K562 (cell line): ENCODE results near the gene ABCC9. TPM values are rescaled to one million over a fixed set of nuclear protein-coding genes. Genes with fewer than 3 reads are reported as not detected.

Source experiments
- ATAC-seq: fragments of 200-7000 bp; cut with Tn5 transposase; 3 replicates; pipeline ENCODE4 v1.9.1; 2020; ENCODE audit warnings: moderate library complexity
- BruUV-seq: library from RNA; stranded (reverse); fragments of 400-500 nt; replicated peaks from 2 replicates; lab custom pipeline; 2021; lab: Mats Ljungman, UMichigan
- CTCF ChIA-PET: fragments of 300-600 bp; formaldehyde crosslinking; extraction: SDS; loops from one replicate; lab custom pipeline; 2021; ENCODE audit warnings: low intra/inter-chr PET ratio; lab: Yijun Ruan, JAX
- POLR2A ChIA-PET: fragments of 300-600, 350-650 bp; sonication (Branson Sonifier 250); formaldehyde crosslinking; extraction: SDS; loops from one replicate; lab custom pipeline; 2021; ENCODE audit warnings: antibody characterized with exemption, inconsistent platforms; lab: Yijun Ruan, JAX
- DNase-seq, 4 experiments: peaks; one replicate each; pipeline versions ENCODE4 v3.0.0 to v3.0.0-alpha.2; 2011 to 2018; ENCODE audit warnings: low spot score in 3 of 4, mixed read lengths in 3 of 4; ENCODE audit errors: extremely low read depth in 1 of 4
- FAIRE-seq: peaks from 2 replicates; lab custom pipeline; 2011; peaks lifted over from hg19 to GRCh38; lab: Jason Lieb, UNC
- H2AFZ ChIP-seq: 2 replicates; pipeline ENCODE4 v1.6.0; 2011; ENCODE audit warnings: low read depth, low read length, control low read depth, inconsistent platforms
- H3K27ac ChIP-seq: fragments of 200-600 bp; 3 replicates; pipeline ENCODE4 v1.8.0; 2011; ENCODE audit warnings: low read depth, mild to moderate bottlenecking, control low read depth, inconsistent platforms, low read length, moderate library complexity, mixed read lengths; ENCODE audit errors: extremely low read depth
- H3K27me3 ChIP-seq, 2 experiments: fragments of 300-600 bp in 1 of 2; 2 replicates in 1 of 2; 3 replicates in 1 of 2; pipeline versions ENCODE4 v1.6.0 to v1.8.0; 2011; ENCODE audit warnings: inconsistent platforms in 2 of 2, low read length in 2 of 2, mild to moderate bottlenecking in 1 of 2, mixed read lengths in 1 of 2, moderate library complexity in 1 of 2; ENCODE audit not compliant: control insufficient read depth in 2 of 2, insufficient read depth in 2 of 2
- H3K36me3 ChIP-seq: fragments of 300-600 bp; 3 replicates; pipeline ENCODE4 v1.8.0; 2011; ENCODE audit warnings: mild to moderate bottlenecking, low read length, inconsistent platforms; ENCODE audit not compliant: control insufficient read depth, insufficient read depth
- H3K4me1 ChIP-seq, 2 experiments: fragments of 200-600 bp in 1 of 2; replicated peaks in 1 of 2; 2 replicates in 1 of 2; 3 replicates in 1 of 2; pipeline versions ENCODE4 v1.5.1 to v1.8.0; 2011; ENCODE audit warnings: inconsistent platforms in 2 of 2, low read length in 2 of 2, mild to moderate bottlenecking in 1 of 2, mixed read lengths in 1 of 2, moderate library complexity in 1 of 2; ENCODE audit not compliant: control insufficient read depth in 2 of 2, insufficient read depth in 2 of 2
- H3K4me2 ChIP-seq: 2 replicates; pipeline ENCODE4 v1.6.1; 2011; ENCODE audit warnings: low read length, control low read depth, inconsistent platforms, mixed read lengths; ENCODE audit not compliant: insufficient read depth
- H3K4me3 ChIP-seq: fragments of 200-600 bp; sonication (generic), shearing (Covaris generic); 2 replicates; pipeline ENCODE4 v1.5.1; 2016; ENCODE audit warnings: control low read depth, inconsistent platforms
- H3K79me2 ChIP-seq: fragments of 200-600 bp; 3 replicates; pipeline ENCODE4 v1.8.0; 2011; ENCODE audit warnings: low read length, inconsistent platforms; ENCODE audit not compliant: control insufficient read depth, insufficient read depth
- H3K9ac ChIP-seq, 2 experiments: 2 replicates each; pipeline versions ENCODE4 v1.6.0 to v1.6.1; 2011; ENCODE audit warnings: low read depth in 2 of 2, low read length in 2 of 2, control low read depth in 1 of 2, inconsistent platforms in 1 of 2, mild to moderate bottlenecking in 1 of 2, mixed read lengths in 1 of 2; ENCODE audit not compliant: insufficient read depth in 1 of 2
- H3K9me1 ChIP-seq: one replicate; pipeline ENCODE4 v1.6.0; 2011; ENCODE audit warnings: inconsistent platforms, mild to moderate bottlenecking, low read length, moderate library complexity; ENCODE audit not compliant: control insufficient read depth, insufficient read depth
- H3K9me3 ChIP-seq: replicated peaks from 2 replicates; pipeline ENCODE4 v1.5.1; 2011; ENCODE audit warnings: low read depth, low read length, inconsistent platforms; ENCODE audit not compliant: control insufficient read depth, insufficient read depth
- H4K20me1 ChIP-seq: replicated peaks from 2 replicates; pipeline ENCODE4 v1.6.1; 2011; ENCODE audit warnings: low read length, inconsistent platforms, mixed read lengths; ENCODE audit not compliant: control insufficient read depth, insufficient read depth
- FOXM1 ChIP-seq, 2 experiments: fragments of 450-650 bp in 1 of 2; sonication (generic) in 1 of 2; formaldehyde crosslinking in 1 of 2; IDR thresholded peaks; 2 replicates each; pipeline versions ENCODE4 v1.6.1 to v1.9.0; 2017 to 2022; ENCODE audit warnings: low read depth in 2 of 2, mild to moderate bottlenecking in 2 of 2, missing genetic modification reagents in 1 of 2, moderate library complexity in 1 of 2
- KLF16 ChIP-seq: IDR thresholded peaks from 2 replicates; pipeline ENCODE4 v1.6.1; 2016; ENCODE audit warnings: antibody characterized with exemption
- MEIS2 ChIP-seq: fragments of 450-650 bp; IDR thresholded peaks from 2 replicates; pipeline ENCODE4 v1.6.1; 2014; ENCODE audit warnings: mild to moderate bottlenecking; ENCODE audit not compliant: partially characterized antibody
- MIER1 ChIP-seq: fragments of 450-650 bp; IDR thresholded peaks from 2 replicates; pipeline ENCODE4 v1.6.1; 2016; ENCODE audit warnings: antibody characterized with exemption, mild to moderate bottlenecking, low read depth
- ZBTB40 ChIP-seq, 2 experiments: fragments of 450-650 bp in 1 of 2; sonication (generic) in 1 of 2; formaldehyde crosslinking in 1 of 2; IDR thresholded peaks; 2 replicates each; pipeline versions ENCODE4 v1.7.1 to v1.9.0; 2016 to 2022; ENCODE audit warnings: inconsistent platforms in 1 of 2, mild to moderate bottlenecking in 1 of 2, missing genetic modification reagents in 1 of 2
- WGBS: fragments of 100-300 bp; shearing (Covaris generic); methylation state at CpG from one replicate; pipeline ENCODE4 v1.1.6; 2016; ENCODE audit warnings: low coverage, mixed read lengths; ENCODE audit not compliant: insufficient coverage; ENCODE audit errors: missing lambda C conversion rate; 5-methylcytosine and 5-hydroxymethylcytosine counted together
- in situ Hi-C: fragments of 300-500 bp; cut with MboI; formaldehyde crosslinking; loops from 4 replicates; pipeline ENCODE4 v1.15.0; 2018; ENCODE audit warnings: inconsistent platforms, mixed read lengths
- intact Hi-C: fragments of 100-400 bp; cut with micrococcal nuclease; formaldehyde crosslinking; loops from 2 replicates; pipeline ENCODE4 v1.14.2; 2022
- polyA plus RNA-seq, 8 experiments: library from polyadenylated mRNA; depleted of rRNA in 4 of 8; stranded (reverse) in 5 of 8; unstranded in 3 of 8; fragments of >200 nt; fragmentation: Nextera tagmentation in 2 of 8; fragmentation: Illumina TruSeq in 1 of 8; extraction: Ambion mirVana in 2 of 8; extraction: Trizol in 1 of 8; gene quantifications; 2 replicates each; pipeline versions ENCODE4 v1.2.1 to v1.2.3, GENCODE V29; 2011 to 2014; ENCODE audit warnings: inconsistent platforms in 1 of 8, missing spikeins in 1 of 8
- total RNA-seq, 7 experiments: library from RNA; depleted of rRNA in 6 of 7; stranded (reverse); fragments of >200 nt in 6 of 7; fragmentation: Illumina TruSeq in 2 of 7; extraction: Trizol in 2 of 7; gene quantifications; 2 replicates each; pipeline versions ENCODE4 v1.2.1 to v1.2.3, GENCODE V29; 2011 to 2021; ENCODE audit warnings: low replicate concordance in 1 of 7
- TF ChIP-seq, protein P1 (sequence below): fragments of 450-650 bp; IDR thresholded peaks from 2 replicates; pipeline ENCODE4 v1.6.1; 2016
- TF ChIP-seq, protein P2 (sequence below): fragments of 250-450 bp; sonication (Bioruptor Pico); IDR thresholded peaks from 2 replicates; pipeline ENCODE4 v1.5.0; 2020; ENCODE audit warnings: mild to moderate bottlenecking, borderline replicate concordance

The ABCC9 gene
- total and polyA plus RNA-seq, 9 of the 15 experiments (the other 6 are each of a cell fraction or from before 2014, with no cell fraction given) = 0.05 to 0.40 (median 0.18) TPM

GRCh38 chr12:21756699-21757098 is 184.5 kb downstream of the ABCC9 start (continued):
- TF ChIP-seq, protein P1, sequence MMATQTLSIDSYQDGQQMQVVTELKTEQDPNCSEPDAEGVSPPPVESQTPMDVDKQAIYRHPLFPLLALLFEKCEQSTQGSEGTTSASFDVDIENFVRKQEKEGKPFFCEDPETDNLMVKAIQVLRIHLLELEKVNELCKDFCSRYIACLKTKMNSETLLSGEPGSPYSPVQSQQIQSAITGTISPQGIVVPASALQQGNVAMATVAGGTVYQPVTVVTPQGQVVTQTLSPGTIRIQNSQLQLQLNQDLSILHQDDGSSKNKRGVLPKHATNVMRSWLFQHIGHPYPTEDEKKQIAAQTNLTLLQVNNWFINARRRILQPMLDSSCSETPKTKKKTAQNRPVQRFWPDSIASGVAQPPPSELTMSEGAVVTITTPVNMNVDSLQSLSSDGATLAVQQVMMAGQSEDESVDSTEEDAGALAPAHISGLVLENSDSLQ = no peak
- TF ChIP-seq, protein P2, sequence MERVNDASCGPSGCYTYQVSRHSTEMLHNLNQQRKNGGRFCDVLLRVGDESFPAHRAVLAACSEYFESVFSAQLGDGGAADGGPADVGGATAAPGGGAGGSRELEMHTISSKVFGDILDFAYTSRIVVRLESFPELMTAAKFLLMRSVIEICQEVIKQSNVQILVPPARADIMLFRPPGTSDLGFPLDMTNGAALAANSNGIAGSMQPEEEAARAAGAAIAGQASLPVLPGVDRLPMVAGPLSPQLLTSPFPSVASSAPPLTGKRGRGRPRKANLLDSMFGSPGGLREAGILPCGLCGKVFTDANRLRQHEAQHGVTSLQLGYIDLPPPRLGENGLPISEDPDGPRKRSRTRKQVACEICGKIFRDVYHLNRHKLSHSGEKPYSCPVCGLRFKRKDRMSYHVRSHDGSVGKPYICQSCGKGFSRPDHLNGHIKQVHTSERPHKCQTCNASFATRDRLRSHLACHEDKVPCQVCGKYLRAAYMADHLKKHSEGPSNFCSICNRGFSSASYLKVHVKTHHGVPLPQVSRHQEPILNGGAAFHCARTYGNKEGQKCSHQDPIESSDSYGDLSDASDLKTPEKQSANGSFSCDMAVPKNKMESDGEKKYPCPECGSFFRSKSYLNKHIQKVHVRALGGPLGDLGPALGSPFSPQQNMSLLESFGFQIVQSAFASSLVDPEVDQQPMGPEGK (CRISPR knock-in tag) = no peak

DNA sequence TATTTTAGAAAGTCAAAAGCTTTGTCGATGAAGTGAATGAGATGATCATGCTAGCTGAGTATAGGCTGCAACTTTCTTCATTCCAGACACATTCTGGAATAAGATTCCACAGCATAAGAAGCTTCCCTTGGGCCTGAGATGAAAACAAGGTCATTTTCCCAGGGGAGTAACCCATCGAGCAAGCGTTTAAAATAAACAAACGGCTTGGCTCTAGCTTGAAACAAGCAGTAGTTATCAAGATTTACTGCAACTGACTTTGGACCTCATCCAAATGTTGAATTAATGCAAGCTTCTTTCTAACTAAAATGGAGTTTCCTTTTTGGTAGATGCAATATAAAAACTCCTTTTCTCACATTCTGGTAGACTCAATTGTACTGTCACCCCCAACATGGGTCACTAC is 189.7 kb downstream of the ABCC9 start:
- no peak overlapping the region for H3K27ac ChIP-seq
- H3K79me2 ChIP-seq = no peaks in the 10 kb centered on the region
- H4K20me1 ChIP-seq = no peaks in the 10 kb centered on the region
- H3K4me3 ChIP-seq = no peak overlapping the region
- intact Hi-C loops (no loop called here), in situ Hi-C loops (no loop called here)
- ChIA-PET CTCF (no interaction called here), POLR2A (interaction anchor here (1.1 kb wide), 1 partner anchor 13 kb away, joined by 3 read pairs; no protein-coding TSS in a partner anchor)
- H2AFZ ChIP-seq = 0 out of 2 replicates have a peak overlapping the region, but pooled peaks have one; percentile 7
- no TSS peak for BruUV-seq
- ATAC-seq (no peak), DNase-seq (peak in 1 of 4 experiments; percentile 11), FAIRE-seq (no peak)
- no peak overlapping the region for H3K4me2 ChIP-seq
- H3K27me3 ChIP-seq = no peaks in the 10 kb centered on the region
- 0% methylated on average over 4 of the region's 4 CpGs for whole genome bisulfite sequencing
- H3K36me3 ChIP-seq = no peaks in the 10 kb centered on the region
- peaks cover 0 to 3% of the 10 kb centered on the region in 2 experiments; a peak in 1 of 5 replicates for H3K4me1 ChIP-seq
- H3K9me3 ChIP-seq = no peaks in the 10 kb centered on the region
- H3K9me1 ChIP-seq = no peaks in the 10 kb centered on the region
- no peak overlapping the region for H3K9ac ChIP-seq
- peak; percentile 19 for TF ChIP-seq MEIS2
- peak; percentile 40; the same call in 1 of the 2 replicates for TF ChIP-seq FOXM1 (IDR thresholded peaks at IDR 0.05; ENCODE audit: low read depth)
- no peak for TF ChIP-seq FOXM1 (CRISPR knock-in tag; IDR thresholded peaks at IDR 0.05; ENCODE audit: low read depth)
- no peak for TF ChIP-seq ZBTB40 (IDR thresholded peaks at IDR 0.05)
- no peak for TF ChIP-seq ZBTB40 (CRISPR knock-in tag; IDR thresholded peaks at IDR 0.05)
- no peak for TF ChIP-seq KLF16
- no peak for TF ChIP-seq MIER1
